ENCODE results near the gene NCAN.
A peak's percentile ranks its signal among the peaks of the same experiment; 100 is the strongest.

Gene NCAN

GRCh38 chr19:19258589-19259338, 47.0 kb downstream of the NCAN start:
- TF ChIP-seq Cebpa-rat (IDR thresholded peaks at IDR 0.05), result no peak

GRCh38 chr19:19259741-19260140, 48.0 kb downstream of the NCAN start:
- Histone ChIP-seq H3K4me3 (no peak overlapping the region), H3K9ac (no peak overlapping the region), H3K36me3 (no peaks in the 10 kb centered on the region), H3K27me3 (peaks cover 45% of the 10 kb centered on the region), H4K20me1 (no peaks in the 10 kb centered on the region), H3K4me1 (peaks cover 12% of the 10 kb centered on the region), H3K4me2 (no peak overlapping the region), H3K27ac (no peak overlapping the region), H3K9me3 (peaks cover 18% of the 10 kb centered on the region)
- TF ChIP-seq Cebpa-rat (IDR thresholded peaks at IDR 0.05), result no peak

More at GRCh38 chr19:19258589-19259338, 47.0 kb downstream of the NCAN start:
- Histone ChIP-seq H4K20me1 (no peaks in the 10 kb centered on the region), H3K4me2 (no peak overlapping the region), H3K4me3 (no peak overlapping the region), H3K27ac (no peak overlapping the region), H3K9ac (no peak overlapping the region), H3K9me3 (peaks cover 18% of the 10 kb centered on the region), H3K4me1 (peaks cover 12% of the 10 kb centered on the region), H3K36me3 (no peaks in the 10 kb centered on the region), H3K27me3 (peaks cover 36% of the 10 kb centered on the region)

GRCh38 chr19:19260417-19261214, 48.9 kb downstream of the NCAN start:
- no peaks in the 10 kb centered on the region for H3K36me3 ChIP-seq
- no peak overlapping the region for H3K27ac ChIP-seq
- no peak for TF ChIP-seq Cebpa-rat (IDR thresholded peaks at IDR 0.05)
- H3K4me3 ChIP-seq, result no peak overlapping the region
- peaks cover 18% of the 10 kb centered on the region for H3K9me3 ChIP-seq
- no peak overlapping the region for H3K9ac ChIP-seq
- H3K4me2 ChIP-seq, result peak overlapping the region; percentile 87
- peaks cover 12% of the 10 kb centered on the region for H3K4me1 ChIP-seq
- no peaks in the 10 kb centered on the region for H4K20me1 ChIP-seq
- H3K27me3 ChIP-seq, result peaks cover 45% of the 10 kb centered on the region

GRCh38 chr19:19261350-19262189, 49.8 kb downstream of the NCAN start:
- Histone ChIP-seq H3K4me3 (peak overlapping the region; percentile 58; the same call in 1 of the 2 replicates), H3K4me2 (peak overlapping the region; percentile 87)

GRCh38 chr19:19262190-19263057, 50.7 kb downstream of the NCAN start:
- no peak for TF ChIP-seq Cebpa-rat (IDR thresholded peaks at IDR 0.05)
- H3K4me2 ChIP-seq, result peak overlapping the region; percentile 87; the same call in 1 of the 2 replicates
- no peak overlapping the region for H3K9ac ChIP-seq

More at GRCh38 chr19:19261350-19262189, 49.8 kb downstream of the NCAN start:
- H3K27ac ChIP-seq, result 0 out of 2 replicates have a peak overlapping the region, but pooled peaks have one; percentile 41
- H4K20me1 ChIP-seq, result no peaks in the 10 kb centered on the region
- H3K4me1 ChIP-seq, result peaks cover 12% of the 10 kb centered on the region
- no peak for TF ChIP-seq Cebpa-rat (IDR thresholded peaks at IDR 0.05)
- peaks cover 18% of the 10 kb centered on the region for H3K9me3 ChIP-seq
- H3K9ac ChIP-seq, result peak overlapping the region; percentile 43; the same call in 1 of the 2 replicates
- peaks cover 45% of the 10 kb centered on the region for H3K27me3 ChIP-seq
- H3K36me3 ChIP-seq, result no peaks in the 10 kb centered on the region

GRCh38 chr19:19263886-19264487, 52.2 kb downstream of the NCAN start:
- Histone ChIP-seq H3K27ac (no peak overlapping the region), H3K4me1 (peaks cover 12% of the 10 kb centered on the region), H3K9ac (no peak overlapping the region), H3K36me3 (no peaks in the 10 kb centered on the region), H3K27me3 (peaks cover 45% of the 10 kb centered on the region), H4K20me1 (no peaks in the 10 kb centered on the region), H3K4me2 (no peak overlapping the region), H3K4me3 (no peak overlapping the region), H3K9me3 (peaks cover 13% of the 10 kb centered on the region)
- TF ChIP-seq Cebpa-rat (IDR thresholded peaks at IDR 0.05), result no peak

More at GRCh38 chr19:19262190-19263057, 50.7 kb downstream of the NCAN start:
- Histone ChIP-seq H3K27me3 (peaks cover 45% of the 10 kb centered on the region), H4K20me1 (no peaks in the 10 kb centered on the region), H3K4me3 (no peak overlapping the region), H3K9me3 (peaks cover 18% of the 10 kb centered on the region), H3K4me1 (peaks cover 12% of the 10 kb centered on the region), H3K36me3 (no peaks in the 10 kb centered on the region), H3K27ac (no peak overlapping the region)

- no peak overlapping the region for H3K27ac ChIP-seq
- H4K20me1 ChIP-seq, result no peaks in the 10 kb centered on the region
- H3K4me1 ChIP-seq, result 0 out of 2 replicates have a peak, but pooled peaks cover 4% of the 10 kb centered on the region
- no peak overlapping the region for H3K4me2 ChIP-seq
- no peak overlapping the region for H3K4me3 ChIP-seq
- peaks cover 24% of the 10 kb centered on the region for H3K27me3 ChIP-seq
- H3K9ac ChIP-seq, result no peak overlapping the region
- no peaks in the 10 kb centered on the region for H3K9me3 ChIP-seq
- TF ChIP-seq Cebpa-rat (IDR thresholded peaks at IDR 0.05), result no peak
- H3K36me3 ChIP-seq, result no peaks in the 10 kb centered on the region
Measured at GRCh38 chr19:19267305-19267704, 55.5 kb downstream of the NCAN start.

Measured in BLaER1 (cell line).